H1 (cell line): ENCODE data around the gene GPR37.

ENCODE experiments used
- CHD2 ChIP-seq: IDR thresholded peaks from 2 replicates; pipeline ENCODE4 v1.6.1; 2012; ENCODE audit warnings: low read length, improper control_type of control experiment
- POLR2A ChIP-seq, 2 experiments: IDR thresholded peaks; 1 replicate in 1 of 2; 2 replicates in 1 of 2; pipeline ENCODE4 v1.6.1; 2011; ENCODE audit warnings: low read depth in 2 of 2, low read length in 2 of 2, mild to moderate bottlenecking in 2 of 2; ENCODE audit errors: control extremely low read depth in 1 of 2
- RBBP5 ChIP-seq: IDR thresholded peaks from 2 replicates; pipeline ENCODE4 v1.7.1; 2012; ENCODE audit warnings: low read depth, mild to moderate bottlenecking, inconsistent platforms, low read length, moderate library complexity, borderline replicate concordance
- SIN3A ChIP-seq, 2 experiments: IDR thresholded peaks in 1 of 2; conservative IDR thresholded peaks in 1 of 2; 2 replicates each; pipeline ENCODE4 v1.6.1; 2011 to 2012; ENCODE audit warnings: low read length in 2 of 2, improper control_type of control experiment in 1 of 2, low read depth in 1 of 2, mild to moderate bottlenecking in 1 of 2

DNA sequence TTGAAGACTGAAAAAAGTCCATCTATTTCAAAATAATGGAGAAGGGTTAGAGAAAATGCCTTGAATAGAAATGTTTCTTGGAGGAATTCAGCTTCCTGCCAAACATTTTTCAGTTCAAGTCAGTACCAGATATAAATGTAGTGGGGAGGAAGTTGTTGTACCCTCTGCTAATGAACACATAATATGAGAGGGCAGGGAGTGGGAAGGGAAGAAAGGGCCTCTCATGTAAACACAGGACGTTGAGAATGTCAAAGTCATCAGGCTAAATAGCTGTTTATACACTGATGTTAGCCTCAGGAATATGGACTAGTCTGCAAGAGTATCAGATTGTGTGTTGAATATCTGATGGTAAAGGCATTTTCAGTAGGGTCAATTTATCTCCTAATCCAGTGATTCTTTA, 37.0 kb downstream of the GPR37 start:
- TF ChIP-seq RBBP5, result no peak
- no peak for TF ChIP-seq CHD2
- no peak for TF ChIP-seq SIN3A (conservative IDR thresholded peaks at IDR 0.05 in 1 of 2, IDR thresholded peaks at IDR 0.05 in 1 of 2; ENCODE audit: low read depth in 1 of 2, low read length in 2 of 2)
- TF ChIP-seq POLR2A (IDR thresholded peaks at IDR 0.05; ENCODE audit: control extremely low read depth in 1 of 2, low read depth in 2 of 2, low read length in 2 of 2), result no peak
